CD4-positive, CD25-positive, alpha-beta regulatory T cell (primary cell): ENCODE measurements around the gene HSPA13. TPM values are rescaled to one million over a fixed set of nuclear protein-coding genes. Genes with fewer than 3 reads are reported as not detected.
"Not testable (repeated sequence)": the region's sequence is repeated elsewhere in the genome, so short reads cannot be mapped to it uniquely, and the experiment has no call there.

Experiments
- ATAC-seq, 2 donors: fragments of 150-1000 bp; cut with Tn5 transposase; one replicate each; pipeline ENCODE4 v1.10.0; 2021; ENCODE audit warnings: low read depth in 2 of 2, moderate number of reproducible peaks in 2 of 2, moderate library complexity in 1 of 2
- DNase-seq, 3 donors: peaks; one replicate each; pipeline versions ENCODE4 v3.0.0 to v3.0.0-alpha.2; 2012 to 2022; ENCODE audit warnings: mixed read lengths in 1 of 3
- H3K27ac ChIP-seq: one replicate; pipeline ENCODE4 v1.7.0; 2013; ENCODE audit warnings: mild to moderate bottlenecking, low read length; ENCODE audit not compliant: insufficient read depth, poor library complexity, severe bottlenecking
- H3K27me3 ChIP-seq: one replicate; pipeline ENCODE4 v1.7.0; 2013; ENCODE audit warnings: low read length; ENCODE audit not compliant: control insufficient read depth, insufficient read depth
- H3K36me3 ChIP-seq: one replicate; pipeline ENCODE4 v1.7.0; 2013; ENCODE audit warnings: mild to moderate bottlenecking, low read length, moderate library complexity; ENCODE audit not compliant: control insufficient read depth, insufficient read depth
- H3K4me1 ChIP-seq: 2 replicates; pipeline ENCODE4 v1.7.0; 2013; ENCODE audit warnings: mild to moderate bottlenecking, low read length; ENCODE audit not compliant: insufficient read depth, control insufficient read depth, poor library complexity, severe bottlenecking
- H3K4me3 ChIP-seq: one replicate; pipeline ENCODE4 v1.7.0; 2013; ENCODE audit warnings: low read depth, mild to moderate bottlenecking, low read length, moderate library complexity
- H3K9me3 ChIP-seq, 2 experiments: 1 replicate in 1 of 2; 2 replicates in 1 of 2; pipeline ENCODE4 v1.7.0; 2013; ENCODE audit warnings: low read length in 2 of 2, mild to moderate bottlenecking in 1 of 2, moderate library complexity in 1 of 2; ENCODE audit not compliant: control insufficient read depth in 2 of 2
- H3K27ac Mint-ChIP-seq, 3 donors: one replicate each; pipeline ENCODE4 v1.8.0; 2020 to 2022; ENCODE audit warnings: mild to moderate bottlenecking in 3 of 3, mixed read lengths in 3 of 3, moderate library complexity in 2 of 3
- H3K27me3 Mint-ChIP-seq: one replicate; pipeline ENCODE4 v1.8.0; 2022; ENCODE audit warnings: mild to moderate bottlenecking, mixed read lengths
- H3K36me3 Mint-ChIP-seq: one replicate; pipeline ENCODE4 v1.8.0; 2020; ENCODE audit warnings: mixed read lengths
- H3K4me1 Mint-ChIP-seq, 4 donors: one replicate each; pipeline ENCODE4 v1.8.0; 2020 to 2022; ENCODE audit warnings: mixed read lengths in 4 of 4, mild to moderate bottlenecking in 1 of 4
- H3K4me3 Mint-ChIP-seq, 4 donors: one replicate each; pipeline ENCODE4 v1.8.0; 2020 to 2022; ENCODE audit warnings: mild to moderate bottlenecking in 4 of 4, mixed read lengths in 4 of 4, moderate library complexity in 3 of 4
- H3K9me3 Mint-ChIP-seq, 7 donors: one replicate each; pipeline ENCODE4 v1.8.0; 2020 to 2022; ENCODE audit warnings: mixed read lengths in 7 of 7, mild to moderate bottlenecking in 3 of 7, moderate library complexity in 2 of 7
- polyA plus RNA-seq, 4 donors: library from polyadenylated mRNA; unstranded; fragments of 300-500 nt; fragmentation: Illumina TruSeq; gene quantifications; one replicate each; pipeline ENCODE4 v1.2.3, GENCODE V29; 2021
- total RNA-seq: library from RNA; stranded (reverse); gene quantifications from one replicate; pipeline ENCODE4 v1.2.3, GENCODE V29; 2022

HSPA13 gene
- total and polyA plus RNA-seq, 5 donors from 2014 or later = 11.5 to 28.6 (median 13.6) TPM

- H3K4me1 ChIP-seq = no peaks in the 10 kb centered on the region
- ATAC-seq (no peak), DNase-seq (no peak)
- Mint-ChIP-seq H3K9me3 (peaks cover 0 to 3% (median 0%) of the 10 kb centered on the region in 7 donors), H3K4me1 (no peaks in the 10 kb centered on the region), H3K36me3 (no peaks in the 10 kb centered on the region), H3K27ac (no peak overlapping the region), H3K4me3 (no peak overlapping the region), H3K27me3 (peaks cover 28% of the 10 kb centered on the region)
- no peak overlapping the region for H3K27ac ChIP-seq
- H3K9me3 ChIP-seq = no peaks in the 10 kb centered on the region
- no peaks in the 10 kb centered on the region for H3K36me3 ChIP-seq
- peaks cover 16% of the 10 kb centered on the region for H3K27me3 ChIP-seq
- H3K4me3 ChIP-seq = no peak overlapping the region
Measured at GRCh38 chr21:14356746-14357145, 26.2 kb downstream of the HSPA13 start.

- H3K36me3 Mint-ChIP-seq = no peaks in the 10 kb centered on the region
- Histone ChIP-seq H3K4me3 (no peak overlapping the region), H3K27me3 (peaks cover 17% of the 10 kb centered on the region), H3K4me1 (no peaks in the 10 kb centered on the region), H3K9me3 (no peaks in the 10 kb centered on the region), H3K27ac (no peak overlapping the region), H3K36me3 (no peaks in the 10 kb centered on the region)
- H3K27ac Mint-ChIP-seq = no peak overlapping the region
- H3K4me1 Mint-ChIP-seq = no peaks in the 10 kb centered on the region
- H3K4me3 Mint-ChIP-seq = no peak overlapping the region
- peaks cover 34% of the 10 kb centered on the region for H3K27me3 Mint-ChIP-seq
- peaks cover 0 to 3% (median 0%) of the 10 kb centered on the region in 7 donors for H3K9me3 Mint-ChIP-seq
- DNase-seq = no peak
- no peak for ATAC-seq
Measured at GRCh38 chr21:14354515-14354914, 28.4 kb downstream of the HSPA13 start.

GRCh38 chr21:14353726-14354125, 29.2 kb downstream of the HSPA13 start:
- DNase-seq (no peak), ATAC-seq (no peak)
- Mint-ChIP-seq H3K27ac (no peak overlapping the region), H3K4me3 (no peak overlapping the region), H3K36me3 (no peaks in the 10 kb centered on the region), H3K27me3 (peaks cover 34% of the 10 kb centered on the region), H3K4me1 (no peaks in the 10 kb centered on the region), H3K9me3 (peaks cover 0 to 3% (median 0%) of the 10 kb centered on the region in 7 donors)
- H3K9me3 ChIP-seq = no peaks in the 10 kb centered on the region
- no peak overlapping the region for H3K27ac ChIP-seq
- no peak overlapping the region for H3K4me3 ChIP-seq
- H3K4me1 ChIP-seq = no peaks in the 10 kb centered on the region
- H3K27me3 ChIP-seq = peaks cover 14% of the 10 kb centered on the region
- no peaks in the 10 kb centered on the region for H3K36me3 ChIP-seq

- Histone ChIP-seq H3K4me3 (no peak overlapping the region), H3K4me1 (no peaks in the 10 kb centered on the region), H3K27me3 (peaks cover 16% of the 10 kb centered on the region), H3K9me3 (no peaks in the 10 kb centered on the region), H3K36me3 (no peaks in the 10 kb centered on the region), H3K27ac (no peak overlapping the region)
- Mint-ChIP-seq H3K4me1 (no peaks in the 10 kb centered on the region), H3K4me3 (no peak overlapping the region), H3K27me3 (peaks cover 34% of the 10 kb centered on the region), H3K36me3 (no peaks in the 10 kb centered on the region), H3K27ac (no peak overlapping the region), H3K9me3 (peaks cover 0 to 3% (median 0%) of the 10 kb centered on the region in 7 donors)
- no peak for ATAC-seq
- no peak for DNase-seq
Measured at GRCh38 chr21:14353231-14353630, 29.7 kb downstream of the HSPA13 start.

- not testable (repeated sequence) for H3K4me3 ChIP-seq, H3K27me3 Mint-ChIP-seq, H3K4me3 Mint-ChIP-seq
Measured at GRCh38 chr21:14327346-14327745, 55.6 kb downstream of the HSPA13 start.

GRCh38 chr21:14325595-14325994, 57.4 kb downstream of the HSPA13 start:
- no peaks in the 10 kb centered on the region for H3K4me1 ChIP-seq
- H3K36me3 ChIP-seq = no peaks in the 10 kb centered on the region
- no peak overlapping the region for H3K27ac ChIP-seq
- H3K36me3 Mint-ChIP-seq = no peaks in the 10 kb centered on the region
- peaks cover 0 to 6% (median 2%) of the 10 kb centered on the region in 7 donors for H3K9me3 Mint-ChIP-seq
- no peaks in the 10 kb centered on the region for H3K27me3 ChIP-seq
- H3K4me3 ChIP-seq = no peak overlapping the region
- H3K27me3 Mint-ChIP-seq = no peaks in the 10 kb centered on the region
- no peaks in the 10 kb centered on the region for H3K9me3 ChIP-seq
- H3K4me1 Mint-ChIP-seq = no peaks in the 10 kb centered on the region
- no peak for DNase-seq
- no peak for ATAC-seq
- no peak overlapping the region for H3K4me3 Mint-ChIP-seq
- no peak overlapping the region for H3K27ac Mint-ChIP-seq

More at GRCh38 chr21:14327346-14327745, 55.6 kb downstream of the HSPA13 start:
- not testable (repeated sequence) for H3K27me3 ChIP-seq, H3K4me1 ChIP-seq, H3K4me1 Mint-ChIP-seq, H3K9me3 ChIP-seq, DNase-seq, H3K36me3 Mint-ChIP-seq, H3K9me3 Mint-ChIP-seq, ATAC-seq, H3K36me3 ChIP-seq, H3K27ac Mint-ChIP-seq, H3K27ac ChIP-seq

Other genes with a start within 250 kb of the HSPA13 start
- not detected for gene LIPI, start 172.2 kb downstream of the HSPA13 start, total RNA-seq
- not detected for gene LIPI, start 172.2 kb downstream of the HSPA13 start, polyA plus RNA-seq
- 0.76 TPM for gene RBM11, start 167.0 kb downstream of the HSPA13 start, total RNA-seq
- gene RBM11, start 167.0 kb downstream of the HSPA13 start, polyA plus RNA-seq = 1 to 10 TPM; 1.1 to 4.1 (median 2.5) TPM
- 112 TPM for gene SAMSN1, start 163.2 kb upstream of the HSPA13 start, total RNA-seq
- gene SAMSN1, start 163.2 kb upstream of the HSPA13 start, polyA plus RNA-seq = 10 to 100 TPM; 44.8 to 51.6 (median 50.5) TPM